ENCODE measurements around the gene ELFN2. TPM values are rescaled to one million over a fixed set of nuclear protein-coding genes. Genes with fewer than 3 reads are reported as not detected.
"Not testable (repeated sequence)": the region's sequence is repeated elsewhere in the genome, so short reads cannot be mapped to it uniquely, and the experiment has no call there.

Gene ELFN2
- total RNA-seq, 1 experiment from 2014 or later: 2.8 TPM

- Mint-ChIP-seq H3K4me3 (ENCODE audit: low read depth, unreplicated experiment) (no peak overlapping the region), H3K4me1 (ENCODE audit: low read depth, unreplicated experiment) (no peaks in the 10 kb centered on the region), H3K27ac (ENCODE audit: unreplicated experiment) (no peak overlapping the region), H3K27me3 (ENCODE audit: unreplicated experiment) (no peaks in the 10 kb centered on the region), H3K36me3 (ENCODE audit: insufficient read depth, unreplicated experiment) (peaks cover 8% of the 10 kb centered on the region), H3K9me3 (ENCODE audit: low read depth, unreplicated experiment) (no peaks in the 10 kb centered on the region)
- TF ChIP-seq CTCF (IDR thresholded peaks at IDR 0.05; ENCODE audit: unreplicated experiment): peak; percentile 77
- no TSS peak for BruUV-seq (replicated peaks)
- peak; percentile 77 for DNase-seq
- CTCF ChIA-PET: interaction anchor here (0.6 to 1.8 kb wide), 17 partner anchors 14 to 229 kb away, joined by 3 to 13 read pairs (median 5); partner anchors contain the start of genes MFNG and RAC2
- intact Hi-C loops (cut with micrococcal nuclease; ENCODE audit: unreplicated experiment): no loop called here
These were observed 45.2 kb upstream of the ELFN2 start for GRCh38 chr22:37472418-37473006.

- H3K27ac Mint-ChIP-seq (ENCODE audit: unreplicated experiment): no peak overlapping the region
- intact Hi-C loops (cut with micrococcal nuclease; ENCODE audit: unreplicated experiment): no loop called here
- DNase-seq: no peak
- no peak for TF ChIP-seq CTCF (IDR thresholded peaks at IDR 0.05; ENCODE audit: unreplicated experiment)
- H3K4me3 Mint-ChIP-seq (ENCODE audit: low read depth, unreplicated experiment): no peak overlapping the region
- peaks cover 8% of the 10 kb centered on the region for H3K36me3 Mint-ChIP-seq (ENCODE audit: insufficient read depth, unreplicated experiment)
- H3K27me3 Mint-ChIP-seq (ENCODE audit: unreplicated experiment): no peaks in the 10 kb centered on the region
- H3K9me3 Mint-ChIP-seq (ENCODE audit: low read depth, unreplicated experiment): no peaks in the 10 kb centered on the region
- no peaks in the 10 kb centered on the region for H3K4me1 Mint-ChIP-seq (ENCODE audit: low read depth, unreplicated experiment)
- BruUV-seq (replicated peaks): no TSS peak
- CTCF ChIA-PET: interaction anchor here (0.8 to 1.8 kb wide), 13 partner anchors 15 to 148 kb away, joined by 3 to 13 read pairs (median 5); partner anchors contain the start of gene MFNG
These were observed 44.6 kb upstream of the ELFN2 start for GRCh38 chr22:37471727-37472417.

GRCh38 chr22:37470087-37470445, 42.8 kb upstream of the ELFN2 start:
- no peak overlapping the region for H3K4me3 Mint-ChIP-seq (ENCODE audit: low read depth, unreplicated experiment)
- peaks cover 8% of the 10 kb centered on the region for H3K36me3 Mint-ChIP-seq (ENCODE audit: insufficient read depth, unreplicated experiment)
- H3K4me1 Mint-ChIP-seq (ENCODE audit: low read depth, unreplicated experiment): no peaks in the 10 kb centered on the region
- CTCF ChIA-PET: no interaction called here
- no peaks in the 10 kb centered on the region for H3K9me3 Mint-ChIP-seq (ENCODE audit: low read depth, unreplicated experiment)
- TF ChIP-seq CTCF (IDR thresholded peaks at IDR 0.05; ENCODE audit: unreplicated experiment): no peak
- no TSS peak for BruUV-seq (replicated peaks)
- DNase-seq: no peak
- no peaks in the 10 kb centered on the region for H3K27me3 Mint-ChIP-seq (ENCODE audit: unreplicated experiment)
- intact Hi-C loops (cut with micrococcal nuclease; ENCODE audit: unreplicated experiment): no loop called here
- no peak overlapping the region for H3K27ac Mint-ChIP-seq (ENCODE audit: unreplicated experiment)

- CTCF ChIA-PET: interaction anchor here (0.6 kb wide), 1 partner anchor 69 kb away, joined by 3 read pairs; no protein-coding TSS in a partner anchor
- Mint-ChIP-seq H3K27me3 (ENCODE audit: unreplicated experiment) (no peaks in the 10 kb centered on the region), H3K27ac (ENCODE audit: unreplicated experiment) (no peak overlapping the region), H3K36me3 (ENCODE audit: insufficient read depth, unreplicated experiment) (peaks cover 8% of the 10 kb centered on the region), H3K9me3 (ENCODE audit: low read depth, unreplicated experiment) (no peaks in the 10 kb centered on the region), H3K4me1 (ENCODE audit: low read depth, unreplicated experiment) (no peaks in the 10 kb centered on the region), H3K4me3 (ENCODE audit: low read depth, unreplicated experiment) (no peak overlapping the region)
- no peak for TF ChIP-seq CTCF (IDR thresholded peaks at IDR 0.05; ENCODE audit: unreplicated experiment)
- BruUV-seq (replicated peaks): no TSS peak
- DNase-seq: no peak
- intact Hi-C loops (cut with micrococcal nuclease; ENCODE audit: unreplicated experiment): no loop called here
These were observed 42.3 kb upstream of the ELFN2 start for GRCh38 chr22:37469416-37470086.

GRCh38 chr22:37468201-37468695, 41.0 kb upstream of the ELFN2 start:
- H3K36me3 Mint-ChIP-seq (ENCODE audit: insufficient read depth, unreplicated experiment); intact Hi-C loops (cut with micrococcal nuclease; ENCODE audit: unreplicated experiment); H3K27ac Mint-ChIP-seq (ENCODE audit: unreplicated experiment); BruUV-seq (replicated peaks); H3K27me3 Mint-ChIP-seq (ENCODE audit: unreplicated experiment); H3K4me3 Mint-ChIP-seq (ENCODE audit: low read depth, unreplicated experiment); H3K9me3 Mint-ChIP-seq (ENCODE audit: low read depth, unreplicated experiment); DNase-seq; H3K4me1 Mint-ChIP-seq (ENCODE audit: low read depth, unreplicated experiment): not testable (repeated sequence)
- CTCF ChIA-PET: interaction anchor here (0.6 to 0.7 kb wide), 2 partner anchors 37 to 1412 kb away, joined by 4 to 5 read pairs; no protein-coding TSS in a partner anchor
